ENCODE results near the gene SGIP1.
"Not testable (repeated sequence)": the region's sequence is repeated elsewhere in the genome, so short reads cannot be mapped to it uniquely, and the experiment has no call there.

SGIP1 gene

GRCh38 chr1:66734531-66734930, 200.6 kb downstream of the SGIP1 start:
- not testable (repeated sequence) for DNase-seq

- no peak for DNase-seq
These were observed 203.9 kb downstream of the SGIP1 start for GRCh38 chr1:66737836-66738235.

- DNase-seq, result no peak
These were observed 205.6 kb downstream of the SGIP1 start for GRCh38 chr1:66739401-66740157.

- no peak for DNase-seq
These were observed 211.5 kb downstream of the SGIP1 start for GRCh38 chr1:66745451-66745850.

DNA sequence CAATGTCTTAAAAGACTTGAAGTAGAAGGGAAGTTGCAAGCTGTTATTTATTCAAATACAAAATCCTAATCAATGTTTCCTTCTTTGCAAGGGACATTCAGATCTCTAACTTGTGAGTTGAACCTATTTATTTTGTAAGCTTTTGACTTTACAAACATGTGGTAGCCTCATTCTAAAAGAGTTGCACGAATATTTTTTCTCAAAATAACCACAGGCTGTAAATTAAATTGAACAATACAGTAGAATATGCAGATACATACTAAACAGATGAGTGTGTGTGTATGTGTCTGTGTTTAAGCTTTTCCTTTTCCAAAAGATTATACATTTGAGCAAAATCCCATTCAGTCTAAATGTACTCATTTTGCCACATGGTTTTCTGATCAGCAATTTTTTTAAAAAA, 213.5 kb downstream of the SGIP1 start:
- no peak for DNase-seq

DNA sequence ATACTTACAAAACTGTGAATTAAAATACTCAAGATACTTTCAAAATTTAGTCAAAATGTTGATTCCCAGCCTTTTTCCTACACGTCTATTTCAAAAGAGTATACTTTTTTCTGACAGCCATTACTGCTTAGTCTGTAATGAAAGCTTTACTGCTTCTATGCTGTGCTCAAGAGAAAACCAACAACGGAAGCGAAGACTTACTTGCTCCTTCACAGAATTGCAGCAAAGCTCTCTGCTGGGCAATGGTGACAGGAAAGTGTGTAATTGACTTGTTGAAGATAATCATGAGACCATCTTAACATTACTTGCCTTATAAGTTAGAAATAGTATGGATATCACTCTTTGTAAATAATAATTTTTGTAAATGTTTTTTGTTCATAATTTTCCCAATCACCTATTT, 216.6 kb downstream of the SGIP1 start:
- no peak for DNase-seq

GRCh38 chr1:66751160-66751559, 217.2 kb downstream of the SGIP1 start:
- no peak for DNase-seq

DNA sequence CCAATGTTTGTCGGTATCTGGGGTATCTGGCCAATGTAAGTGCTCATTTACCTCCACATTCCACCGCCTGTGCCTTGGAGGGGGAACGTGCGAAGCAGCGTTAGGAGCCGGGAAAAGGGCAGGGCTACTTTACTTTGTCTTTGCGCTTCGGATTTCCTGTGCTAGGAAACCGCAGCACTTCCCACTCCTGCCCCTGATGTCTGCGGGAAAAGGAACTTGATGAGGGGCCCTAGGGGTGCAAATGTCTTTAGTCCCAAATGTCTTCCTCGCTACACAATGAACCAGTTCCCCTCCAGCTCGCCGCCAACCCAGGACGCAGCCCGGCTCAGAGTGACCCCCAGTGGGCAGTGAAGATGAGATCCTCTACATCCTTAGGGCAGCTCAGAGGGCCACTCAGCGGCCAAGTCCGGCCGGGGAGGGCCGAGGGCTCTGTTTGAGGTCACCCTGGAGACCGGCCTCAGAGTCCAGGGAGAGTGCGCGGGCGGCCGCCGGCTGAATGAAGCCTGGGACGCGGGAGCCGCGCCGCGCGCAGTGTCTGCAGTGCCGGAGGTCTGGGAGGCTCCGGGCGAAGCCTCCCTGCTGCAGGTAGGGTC, 218.1 kb downstream of the SGIP1 start, which contains the start of gene DYNLT5:
TSS of gene DYNLT5 (plus strand) at position 460 of the 593 bp plus-strand sequence. CDS start 2,200 bp downstream, outside the sequence.
- peak; percentile 34 for DNase-seq

- DNase-seq, result no peak
These were observed 218.9 kb downstream of the SGIP1 start for GRCh38 chr1:66752671-66753371.

GRCh38 chr1:66757722-66758240, 223.8 kb downstream of the SGIP1 start:
- no peak for DNase-seq

DNA sequence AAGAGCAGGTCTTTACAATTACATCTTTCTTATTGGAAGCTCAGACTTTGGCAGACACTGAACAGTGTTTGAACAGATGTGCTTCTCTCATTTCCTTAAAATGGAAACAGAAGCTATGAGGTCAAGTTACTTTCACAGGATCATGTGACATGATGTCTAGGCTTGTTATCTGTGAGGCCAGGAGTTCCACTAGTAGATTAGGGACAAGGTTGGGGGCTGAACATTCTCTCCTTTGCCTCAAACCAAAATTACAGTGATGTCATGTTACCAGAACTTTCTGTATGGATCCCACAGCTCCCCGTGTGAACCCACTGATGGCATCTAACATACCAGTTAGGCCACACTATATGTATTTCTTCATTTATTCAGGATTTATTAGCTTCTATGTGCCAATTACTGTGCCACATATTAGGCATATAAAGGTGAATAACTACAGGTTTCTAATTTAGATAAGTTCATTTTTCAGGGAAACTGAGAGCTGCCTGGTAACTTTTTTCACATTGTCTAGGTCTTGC, 224.3 kb downstream of the SGIP1 start:
- DNase-seq, result no peak

- no peak for DNase-seq
These were observed 226.6 kb downstream of the SGIP1 start for GRCh38 chr1:66760506-66760905.

DNA sequence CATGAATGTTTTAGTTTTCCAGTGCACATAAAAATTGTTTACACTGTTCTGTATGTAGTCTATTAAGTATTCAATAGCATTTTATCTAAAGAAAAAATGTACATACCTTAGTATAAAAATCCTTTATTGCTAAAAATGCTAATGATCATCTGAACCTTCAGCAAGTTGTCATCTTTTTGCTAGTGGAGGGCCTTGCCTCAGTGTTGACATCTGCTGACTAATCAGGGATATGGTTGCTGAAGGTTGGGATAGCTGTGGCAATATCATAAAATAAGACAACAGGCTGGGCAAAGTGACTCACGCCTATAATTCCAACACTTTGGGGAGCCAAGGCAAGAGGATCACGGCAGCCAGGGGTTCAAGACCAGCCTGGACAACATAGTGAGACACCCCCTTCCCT, 227.3 kb downstream of the SGIP1 start:
- DNase-seq, result no peak

- peak; percentile 63 for DNase-seq
These were observed 231.1 kb downstream of the SGIP1 start for GRCh38 chr1:66764994-66765578.

GRCh38 chr1:66767626-66768025, 233.7 kb downstream of the SGIP1 start:
- DNase-seq, result no peak

DNA sequence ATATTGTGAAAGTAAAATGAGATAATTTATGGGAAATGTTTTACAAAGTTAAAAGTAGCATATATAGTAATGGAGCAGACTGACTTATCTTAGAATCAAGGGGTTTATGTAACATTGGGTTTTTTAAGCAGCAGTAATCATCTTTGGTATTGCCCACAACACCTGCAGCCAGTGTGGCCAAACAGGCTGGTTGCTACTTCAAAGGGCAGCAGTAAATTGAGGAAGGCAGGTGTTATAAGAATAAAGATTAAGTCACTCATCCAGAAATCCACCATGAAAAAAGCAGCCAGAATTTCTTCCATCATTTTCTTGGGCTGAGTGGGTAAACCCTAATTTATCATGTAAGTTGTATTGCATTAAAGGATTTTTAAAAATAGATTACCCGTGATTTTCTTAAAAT, 235.0 kb downstream of the SGIP1 start:
- DNase-seq, result no peak

- peak; percentile 5 for DNase-seq
These were observed 235.7 kb downstream of the SGIP1 start for GRCh38 chr1:66769512-66770229.

DNA sequence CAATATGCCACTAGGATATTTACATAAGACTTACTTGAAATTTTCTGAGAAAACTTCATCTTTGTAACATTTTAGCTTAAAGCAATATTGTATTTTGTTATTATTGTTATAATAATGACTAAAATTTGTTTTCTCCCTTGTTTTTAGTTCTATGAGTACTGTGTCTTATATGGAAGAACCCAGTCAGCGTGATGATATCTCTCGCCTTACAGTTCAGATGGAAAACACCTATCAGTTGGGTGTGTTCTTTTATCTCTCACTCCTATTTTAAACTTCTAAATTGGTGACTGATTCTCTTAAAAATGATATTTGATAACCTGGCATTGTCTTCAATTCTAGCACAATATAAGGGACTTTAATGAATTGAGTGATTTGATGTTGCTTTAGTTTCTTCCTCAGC, 236.3 kb downstream of the SGIP1 start:
- no peak for DNase-seq

DNA sequence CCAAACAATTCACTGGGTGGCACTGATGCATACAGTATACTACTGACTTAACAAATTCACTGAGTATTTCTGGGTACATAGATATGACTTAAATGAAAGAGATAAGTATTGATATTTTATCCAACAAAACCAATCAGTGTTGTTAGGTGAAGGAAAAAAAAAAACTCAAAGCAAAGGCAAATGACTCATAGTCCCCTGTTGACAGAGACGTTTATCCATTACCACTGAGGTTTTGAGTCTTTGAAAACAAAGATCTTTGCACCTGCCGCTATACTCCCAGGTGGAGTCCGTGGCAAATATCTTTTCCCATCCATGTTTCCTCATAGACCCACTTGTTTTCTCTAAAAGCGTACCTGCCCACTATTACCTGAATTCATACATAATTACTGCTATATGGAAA, 236.7 kb downstream of the SGIP1 start:
- no peak for DNase-seq

- no peak for DNase-seq
These were observed 239.3 kb downstream of the SGIP1 start for GRCh38 chr1:66773227-66773626.

DNA sequence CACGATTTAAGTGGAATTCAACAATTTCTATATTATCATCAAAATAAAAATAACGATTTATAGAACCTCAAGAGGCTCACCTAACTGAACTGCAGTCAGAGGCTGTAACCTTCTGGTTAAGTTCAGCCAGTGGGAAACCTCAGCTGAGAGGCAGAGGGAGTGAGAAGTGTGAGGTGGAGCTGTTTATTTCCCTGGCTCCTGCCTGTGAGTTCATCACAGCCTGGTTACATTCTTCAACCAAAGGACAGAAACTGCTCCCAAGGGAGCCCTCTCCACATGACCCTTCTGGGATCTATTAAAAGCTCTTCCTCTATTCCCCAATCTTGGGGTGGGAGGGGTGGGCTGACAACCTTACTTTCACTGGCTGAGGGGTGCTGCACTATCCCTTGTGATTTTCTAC, 240.5 kb downstream of the SGIP1 start:
- DNase-seq, result no peak

GRCh38 chr1:66775646-66776045, 241.7 kb downstream of the SGIP1 start:
- DNase-seq, result no peak
